Fibroblast of skin of scalp (primary cell): ENCODE data around the gene BPIFB1.

ENCODE experiments used
- DNase-seq: peaks from one replicate; pipeline ENCODE4 v3.0.0-alpha.2; 2013

BPIFB1 gene

GRCh38 chr20:33273117-33273851, 9.7 kb upstream of the BPIFB1 start:
- DNase-seq = no peak

GRCh38 chr20:33275215-33275614, 7.8 kb upstream of the BPIFB1 start:
- DNase-seq = no peak

DNA sequence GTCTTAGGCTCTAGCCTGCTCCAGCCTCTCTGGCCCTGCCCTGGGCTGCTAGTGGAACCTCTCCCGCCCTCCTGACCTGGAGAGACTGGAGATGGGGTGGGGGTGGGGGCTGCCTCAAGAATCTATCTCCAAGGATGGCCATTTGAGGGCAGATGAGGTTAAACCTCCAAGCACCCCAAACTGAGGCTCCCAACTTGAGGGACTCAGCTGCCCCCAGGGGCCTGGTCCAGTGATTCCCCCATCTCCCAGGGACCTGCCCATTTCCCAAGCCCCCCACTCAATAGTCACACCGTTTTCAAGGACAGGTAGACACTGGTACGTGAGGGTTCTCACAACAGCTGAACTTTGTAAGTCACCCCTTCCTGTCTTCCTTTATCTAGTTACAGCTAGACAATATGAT, 7.1 kb upstream of the BPIFB1 start:
- no peak for DNase-seq

GRCh38 chr20:33276303-33277113, 6.5 kb upstream of the BPIFB1 start:
- no peak for DNase-seq

DNA sequence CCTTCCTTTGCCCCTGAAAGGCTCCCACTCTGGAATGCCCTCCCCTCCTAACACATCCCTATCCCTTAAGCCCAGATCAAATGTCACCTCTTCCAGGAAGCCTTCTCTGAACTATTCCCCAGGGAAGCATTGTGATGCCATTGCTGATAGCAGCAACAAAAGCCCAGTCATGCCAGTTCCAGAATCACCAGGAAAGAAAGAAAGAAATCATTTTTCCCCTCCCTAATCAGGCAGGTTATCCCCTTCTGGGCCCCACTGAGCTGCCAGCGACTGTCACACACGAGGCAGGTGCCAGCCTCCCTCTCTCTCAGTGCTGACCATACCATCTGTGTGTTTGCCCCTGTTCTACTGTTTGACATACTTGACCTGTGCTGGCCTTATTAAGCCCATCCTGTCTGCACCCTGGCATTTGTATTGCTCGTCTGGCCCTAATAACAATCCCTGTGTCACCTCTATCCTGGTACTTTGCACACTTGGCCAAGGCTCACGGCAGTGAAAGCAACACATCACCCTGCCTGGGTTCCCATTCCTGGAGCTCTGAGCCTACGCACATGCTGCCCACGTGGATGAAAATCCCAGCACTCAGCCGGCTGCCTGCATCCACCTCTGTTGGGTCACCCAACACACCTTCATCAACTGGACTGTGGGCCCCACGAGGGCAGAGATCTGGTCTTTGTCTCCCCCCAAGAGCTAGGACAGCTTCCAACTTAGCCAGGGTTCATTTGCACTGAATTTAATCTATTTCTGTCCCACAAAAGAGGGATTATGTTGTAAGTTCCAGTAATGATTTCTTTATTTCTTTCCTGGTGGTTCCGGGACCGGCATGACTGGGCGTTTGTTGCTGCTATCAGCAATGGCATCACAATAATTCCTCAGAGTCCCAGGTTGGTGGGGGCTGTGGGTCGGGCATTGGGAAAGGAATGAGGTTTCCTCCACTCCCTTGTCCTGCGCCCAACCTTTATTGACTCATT, 5.3 kb upstream of the BPIFB1 start:
- no peak for DNase-seq

DNA sequence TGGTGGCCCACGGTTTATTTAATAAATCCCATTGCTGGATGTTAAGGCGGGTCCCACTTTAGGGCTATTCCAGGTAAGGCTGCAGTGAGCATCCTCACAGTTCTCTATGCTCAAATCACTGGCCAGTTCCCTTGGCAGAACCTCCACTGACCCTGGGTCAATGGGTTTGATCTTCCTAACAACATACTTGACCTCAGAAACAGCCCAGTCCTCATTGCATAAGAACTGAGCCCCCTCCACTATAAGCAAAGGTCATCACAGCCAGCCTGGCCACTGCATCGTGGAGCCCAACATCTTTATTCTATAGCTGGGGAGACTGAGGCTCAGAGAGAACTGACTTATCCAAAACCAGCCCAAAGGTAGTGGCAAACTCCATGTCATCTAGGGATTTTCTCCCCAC, 4.3 kb upstream of the BPIFB1 start:
- no peak for DNase-seq

DNA sequence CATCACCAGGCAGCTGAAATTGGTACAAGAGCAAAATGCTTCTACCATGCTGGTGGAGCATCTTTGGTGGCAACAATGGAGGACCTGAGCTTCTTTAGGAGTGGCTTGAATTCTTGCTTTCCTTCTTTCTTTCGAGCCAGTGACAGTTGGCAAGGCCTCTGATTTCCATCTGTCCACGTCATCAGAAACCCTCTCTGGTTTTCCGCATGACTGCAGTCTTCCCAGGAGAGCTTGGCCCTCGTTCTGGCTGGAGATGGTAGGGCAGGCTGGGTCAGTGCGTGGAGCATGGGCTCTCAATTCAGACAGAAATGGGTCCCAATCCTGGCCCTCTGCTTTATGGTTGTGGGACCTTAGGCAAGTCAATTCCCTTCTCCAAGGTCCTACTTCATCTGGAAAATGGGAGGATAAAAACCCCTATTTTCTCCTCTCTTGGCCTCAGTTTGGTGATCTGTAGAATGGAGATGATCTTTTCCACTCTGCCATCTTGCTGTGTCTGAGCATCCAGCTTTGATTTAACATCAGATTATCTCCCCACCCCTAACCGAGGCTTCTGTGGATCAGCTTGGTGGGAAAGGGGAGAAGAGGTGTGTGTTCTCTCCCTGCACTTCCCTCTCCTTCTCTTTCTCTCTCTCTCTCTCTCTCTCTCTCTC, 3.6 kb upstream of the BPIFB1 start:
- no peak for DNase-seq

- DNase-seq = no peak
Observed at GRCh38 chr20:33280000-33280680, 2.9 kb upstream of the BPIFB1 start.

GRCh38 chr20:33280775-33281174, 2.2 kb upstream of the BPIFB1 start:
- no peak for DNase-seq

GRCh38 chr20:33281550-33282146, 1.4 kb upstream of the BPIFB1 start:
- DNase-seq = no peak

- no peak for DNase-seq
Observed at GRCh38 chr20:33282196-33282934, 649 bp upstream of the BPIFB1 start.

DNA sequence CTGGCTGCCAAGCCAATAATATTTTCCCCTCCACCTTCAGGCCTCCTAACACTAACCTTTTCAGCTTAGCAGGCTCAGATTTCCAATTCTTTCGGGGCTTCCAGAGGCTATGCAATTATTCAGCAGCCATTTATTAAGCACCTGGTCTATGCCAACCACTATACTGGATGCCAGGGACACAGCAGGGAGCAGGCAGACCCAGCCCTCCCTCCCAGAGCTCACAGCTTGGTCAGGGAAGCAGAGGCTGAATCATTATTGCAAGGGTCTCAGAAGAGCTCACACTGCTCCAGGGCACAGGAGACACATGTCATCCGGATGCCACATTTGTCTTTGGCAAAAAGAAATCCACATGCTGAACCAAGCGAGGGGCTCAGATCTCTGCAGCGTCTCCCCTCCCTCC, 1.3 kb downstream of the BPIFB1 start:
- no peak for DNase-seq

GRCh38 chr20:33284937-33285336, 1.9 kb downstream of the BPIFB1 start:
- DNase-seq = no peak

DNA sequence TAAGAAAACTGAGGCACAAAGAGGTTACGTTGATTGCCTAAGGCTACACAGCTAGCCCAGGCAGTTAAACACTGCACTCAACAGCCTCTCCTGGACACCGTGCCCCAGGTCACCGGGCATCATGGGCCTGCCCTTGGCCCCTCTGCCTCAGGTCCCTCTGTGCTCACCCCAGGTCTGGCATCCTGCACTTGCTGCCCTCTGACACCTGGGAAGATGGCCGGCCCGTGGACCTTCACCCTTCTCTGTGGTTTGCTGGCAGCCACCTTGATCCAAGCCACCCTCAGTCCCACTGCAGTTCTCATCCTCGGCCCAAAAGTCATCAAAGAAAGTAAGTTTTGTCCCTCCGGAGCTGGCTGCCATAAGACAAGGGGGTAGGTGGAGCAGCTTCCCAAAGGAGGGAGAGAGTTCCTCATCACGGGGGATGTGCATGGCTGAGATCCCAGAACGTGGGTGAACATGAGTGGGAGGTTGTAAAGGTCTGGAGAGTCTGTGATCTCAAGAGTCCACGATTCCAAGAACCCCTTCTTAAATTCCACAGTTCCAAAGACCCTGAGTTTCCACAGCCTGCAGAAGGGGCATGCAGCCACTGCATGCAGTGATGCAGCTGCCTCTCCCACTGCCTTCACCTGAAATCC, 3.0 kb downstream of the BPIFB1 start:
- no peak for DNase-seq

DNA sequence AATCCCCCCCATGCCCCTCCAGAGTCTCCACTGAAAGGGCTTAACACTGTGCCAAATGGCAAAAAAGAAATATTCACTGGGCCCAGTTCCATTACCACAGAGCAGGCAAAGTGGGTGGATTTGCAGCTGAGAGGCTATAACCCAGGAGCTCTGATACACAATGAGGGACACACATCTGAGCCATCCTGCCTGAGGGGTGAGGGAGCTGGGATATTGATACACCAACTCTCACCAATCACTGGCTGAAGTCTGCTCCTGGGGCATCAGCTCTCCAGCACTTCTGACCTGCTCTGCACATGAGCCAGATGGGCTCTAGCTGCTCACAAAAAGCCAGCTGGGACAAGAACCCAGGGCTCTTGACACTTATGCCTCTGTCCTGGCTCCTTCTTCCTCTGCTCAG, 4.9 kb downstream of the BPIFB1 start:
- DNase-seq = no peak

GRCh38 chr20:33290852-33291251, 7.8 kb downstream of the BPIFB1 start:
- no peak for DNase-seq

DNA sequence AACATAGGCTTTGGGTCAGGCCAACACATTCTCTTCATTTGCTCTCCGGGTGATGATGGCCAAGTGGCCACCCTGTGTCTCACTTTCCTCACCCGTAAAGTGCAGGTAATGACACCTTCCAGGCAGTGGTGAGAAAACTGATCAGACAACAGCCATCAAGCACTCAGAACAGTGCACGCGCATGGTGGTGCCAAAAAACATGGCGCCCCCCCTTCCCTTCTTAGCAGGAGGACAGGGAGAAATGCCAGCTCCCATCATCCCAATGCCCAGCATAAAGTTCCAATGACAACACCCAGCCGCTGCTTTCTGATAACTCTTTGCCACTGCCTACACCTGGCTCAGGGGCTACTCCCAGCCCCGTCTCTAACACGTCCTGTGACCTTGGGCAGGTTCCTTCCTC, 8.4 kb downstream of the BPIFB1 start:
- DNase-seq = no peak

DNA sequence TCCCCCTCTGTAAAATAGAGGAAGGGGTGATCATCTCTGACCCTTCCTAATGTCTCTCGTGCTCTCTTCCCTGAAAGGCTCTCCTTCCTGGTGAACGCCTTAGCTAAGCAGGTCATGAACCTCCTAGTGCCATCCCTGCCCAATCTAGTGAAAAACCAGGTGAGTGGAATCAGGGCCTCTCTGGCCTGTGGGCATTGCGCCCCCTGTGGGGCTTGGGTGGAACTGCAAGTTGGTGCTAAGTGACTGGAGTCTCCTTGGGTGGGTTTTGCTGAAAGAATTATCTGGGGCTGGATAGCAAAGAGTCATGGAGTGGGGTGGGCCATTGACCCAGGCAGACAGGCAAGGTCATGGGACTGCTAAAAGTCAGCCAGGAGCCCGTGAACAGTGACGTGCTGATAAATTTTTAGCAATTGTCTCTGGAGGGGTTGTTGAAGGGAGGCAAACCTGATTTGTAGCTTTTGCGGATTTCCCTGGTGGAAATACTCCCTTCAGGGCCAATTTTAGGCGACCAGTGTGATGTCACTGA, 8.9 kb downstream of the BPIFB1 start:
- no peak for DNase-seq

DNA sequence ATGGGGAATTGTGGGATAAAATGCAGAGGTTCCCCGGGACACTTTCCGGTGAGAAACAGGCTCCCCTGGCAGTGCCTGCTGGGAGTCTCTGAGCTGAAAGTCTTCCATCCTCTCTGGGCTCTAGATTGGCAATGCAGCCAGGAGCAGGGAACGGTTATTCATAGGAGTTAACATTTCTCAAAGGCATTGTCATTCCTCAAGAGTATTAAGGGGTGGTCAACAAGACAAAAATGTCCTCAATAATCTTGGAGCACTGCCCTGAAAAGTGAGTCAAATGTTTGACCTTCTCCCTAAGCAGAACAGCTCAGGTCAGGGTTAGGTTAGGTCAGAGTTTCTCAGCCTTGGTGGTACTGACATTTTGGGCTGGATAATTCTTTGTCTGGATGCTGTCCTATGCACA, 13.2 kb downstream of the BPIFB1 start:
- peak; percentile 53 for DNase-seq

GRCh38 chr20:33298391-33298790, 15.4 kb downstream of the BPIFB1 start:
- DNase-seq = no peak
